ENCODE results near the gene ABR.

ABR gene

DNA sequence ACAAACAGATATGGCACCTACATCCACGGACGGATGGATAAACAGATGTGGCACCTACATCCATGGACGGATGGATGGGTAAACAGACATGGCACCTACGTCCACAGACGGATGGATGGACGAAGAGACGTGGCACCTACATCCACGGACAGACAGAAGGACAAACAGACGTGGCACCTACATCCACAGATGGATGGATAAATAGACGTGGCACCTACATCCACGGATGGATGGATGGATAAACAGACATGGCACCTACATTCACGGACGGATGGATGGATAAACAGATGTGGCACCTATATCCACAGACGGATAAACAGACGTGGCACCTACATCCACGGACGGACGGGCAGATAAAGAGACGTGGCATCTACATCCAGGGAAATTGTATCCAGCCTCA, 137.3 kb downstream of the ABR start:
- no peak for DNase-seq (ENCODE audit: low read depth)
- TF ChIP-seq, protein P1, sequence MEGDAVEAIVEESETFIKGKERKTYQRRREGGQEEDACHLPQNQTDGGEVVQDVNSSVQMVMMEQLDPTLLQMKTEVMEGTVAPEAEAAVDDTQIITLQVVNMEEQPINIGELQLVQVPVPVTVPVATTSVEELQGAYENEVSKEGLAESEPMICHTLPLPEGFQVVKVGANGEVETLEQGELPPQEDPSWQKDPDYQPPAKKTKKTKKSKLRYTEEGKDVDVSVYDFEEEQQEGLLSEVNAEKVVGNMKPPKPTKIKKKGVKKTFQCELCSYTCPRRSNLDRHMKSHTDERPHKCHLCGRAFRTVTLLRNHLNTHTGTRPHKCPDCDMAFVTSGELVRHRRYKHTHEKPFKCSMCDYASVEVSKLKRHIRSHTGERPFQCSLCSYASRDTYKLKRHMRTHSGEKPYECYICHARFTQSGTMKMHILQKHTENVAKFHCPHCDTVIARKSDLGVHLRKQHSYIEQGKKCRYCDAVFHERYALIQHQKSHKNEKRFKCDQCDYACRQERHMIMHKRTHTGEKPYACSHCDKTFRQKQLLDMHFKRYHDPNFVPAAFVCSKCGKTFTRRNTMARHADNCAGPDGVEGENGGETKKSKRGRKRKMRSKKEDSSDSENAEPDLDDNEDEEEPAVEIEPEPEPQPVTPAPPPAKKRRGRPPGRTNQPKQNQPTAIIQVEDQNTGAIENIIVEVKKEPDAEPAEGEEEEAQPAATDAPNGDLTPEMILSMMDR (IDR thresholded peaks at IDR 0.05; ENCODE audit: control insufficient read depth, extremely low read depth, insufficient read depth), result no peak
- no peak overlapping the region for H3K4me3 ChIP-seq (ENCODE audit: low read depth, low read length)

DNA sequence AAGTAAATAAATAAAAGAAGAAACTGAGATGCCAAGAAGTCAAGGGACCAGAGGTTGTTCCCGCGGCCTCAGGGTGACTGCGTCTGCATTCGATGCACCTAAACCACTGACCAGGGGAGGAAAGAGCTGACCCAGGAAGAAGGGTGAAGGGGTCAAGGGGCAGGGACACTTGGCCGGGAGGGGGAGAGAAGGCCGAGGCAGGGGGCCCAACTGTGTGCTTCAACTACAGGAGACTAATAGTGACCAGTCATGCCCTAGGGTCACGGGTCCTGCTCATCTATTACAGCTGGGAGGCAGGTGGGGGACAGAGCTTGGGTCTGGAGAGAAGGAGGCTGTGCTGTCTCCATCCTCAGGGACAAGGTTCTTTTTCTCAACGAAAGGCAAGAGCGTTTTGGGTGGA, 138.0 kb downstream of the ABR start:
- no peak for DNase-seq (ENCODE audit: low read depth)
- no peak overlapping the region for H3K4me3 ChIP-seq (ENCODE audit: low read depth, low read length)
- TF ChIP-seq, protein P1 (IDR thresholded peaks at IDR 0.05; ENCODE audit: control insufficient read depth, extremely low read depth, insufficient read depth), result no peak

DNA sequence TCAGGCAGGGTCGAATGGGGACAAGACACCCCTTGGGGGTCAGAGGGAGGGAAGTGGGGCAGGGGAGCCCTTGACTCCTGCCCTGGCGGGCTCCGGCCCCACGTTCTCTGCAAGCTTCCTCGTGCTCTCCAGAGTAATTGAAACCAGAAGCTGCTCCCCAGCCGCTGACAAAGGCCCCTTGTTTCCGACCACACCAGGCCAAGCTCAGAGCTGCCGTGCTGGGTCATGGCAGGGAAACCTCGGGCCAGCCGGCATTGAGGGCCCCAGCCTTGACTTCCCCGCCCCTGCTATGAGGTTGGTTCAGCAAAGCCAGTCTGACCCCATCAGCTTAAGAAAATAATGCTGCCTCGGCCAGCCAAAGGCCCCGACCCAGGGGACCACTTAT, 139.6 kb downstream of the ABR start:
- TF ChIP-seq, protein P1 (IDR thresholded peaks at IDR 0.05; ENCODE audit: control insufficient read depth, extremely low read depth, insufficient read depth), result no peak
- no peak for DNase-seq (ENCODE audit: low read depth)
- no peak overlapping the region for H3K4me3 ChIP-seq (ENCODE audit: low read depth, low read length)

GRCh38 chr17:1039511-1040215, 140.1 kb downstream of the ABR start:
- TF ChIP-seq, protein P1 (IDR thresholded peaks at IDR 0.05; ENCODE audit: control insufficient read depth, extremely low read depth, insufficient read depth), result no peak
- DNase-seq (ENCODE audit: low read depth), result no peak
- no peak overlapping the region for H3K4me3 ChIP-seq (ENCODE audit: low read depth, low read length)

- TF ChIP-seq, protein P1 (IDR thresholded peaks at IDR 0.05; ENCODE audit: control insufficient read depth, extremely low read depth, insufficient read depth), result no peak
- H3K4me3 ChIP-seq (ENCODE audit: low read depth, low read length), result no peak overlapping the region
- DNase-seq (ENCODE audit: low read depth), result no peak
Measured at GRCh38 chr17:1039123-1039507, 140.7 kb downstream of the ABR start.

- no peak overlapping the region for H3K4me3 ChIP-seq (ENCODE audit: low read depth, low read length)
- TF ChIP-seq, protein P1 (IDR thresholded peaks at IDR 0.05; ENCODE audit: control insufficient read depth, extremely low read depth, insufficient read depth), result no peak
- no peak for DNase-seq (ENCODE audit: low read depth)
Measured at GRCh38 chr17:1038459-1039122, 141.2 kb downstream of the ABR start.

Data from LNCaP clone FGC (cell line).